ENCODE measurements around the gene CSTPP1. TPM values are rescaled to one million over a fixed set of nuclear protein-coding genes. Genes with fewer than 3 reads are reported as not detected.

Gene CSTPP1
- polyA plus RNA-seq, 1 donor from 2014 or later = 46.4 TPM

- Histone ChIP-seq H3K9ac (ENCODE audit: low read length) (no peak overlapping the region), H4K20me1 (ENCODE audit: insufficient read depth) (no peaks in the 10 kb centered on the region), H3K36me3 (ENCODE audit: insufficient read depth, low read length) (no peaks in the 10 kb centered on the region), H3K4me3 (ENCODE audit: low read length) (no peak overlapping the region), H3K4me2 (ENCODE audit: low read length) (no peak overlapping the region), H3K27ac (ENCODE audit: low read length) (no peak overlapping the region), H3K79me2 (replicated peaks; ENCODE audit: insufficient read depth, low read length) (peaks cover 30% of the 10 kb centered on the region), H3K27me3 (ENCODE audit: insufficient read depth, low read depth, low read length) (no peaks in the 10 kb centered on the region), H3F3A (ENCODE audit: insufficient read depth, low read length, poor library complexity, severe bottlenecking) (no peaks in the 10 kb centered on the region), H2AFZ (ENCODE audit: low read depth, low read length) (no peak overlapping the region), H3K9me3 (ENCODE audit: low read length) (no peaks in the 10 kb centered on the region), H3K9me2 (ENCODE audit: insufficient read depth, low read length) (no peaks in the 10 kb centered on the region)
- TF ChIP-seq RAD21 (conservative IDR thresholded peaks at IDR 0.05) (no peak), EZH2 (IDR thresholded peaks at IDR 0.05; ENCODE audit: borderline replicate concordance, insufficient read depth, low read length, poor library complexity, severe bottlenecking) (no peak), EP300 (conservative IDR thresholded peaks at IDR 0.05; ENCODE audit: poor library complexity, severe bottlenecking) (no peak), POLR2AphosphoS5 (IDR thresholded peaks at IDR 0.05) (no peak), SMC3 (conservative IDR thresholded peaks at IDR 0.05; ENCODE audit: poor library complexity) (no peak), TAF1 (IDR thresholded peaks at IDR 0.05; ENCODE audit: low read depth) (no peak), CTCF (IDR thresholded peaks at IDR 0.05; ENCODE audit: poor library complexity, severe bottlenecking) (no peak), MXI1 (conservative IDR thresholded peaks at IDR 0.05; ENCODE audit: poor library complexity, severe bottlenecking) (no peak), REST (IDR thresholded peaks at IDR 0.05; ENCODE audit: borderline replicate concordance) (no peak)
These were observed 241.8 kb downstream of the CSTPP1 start for GRCh38 chr11:47178316-47178715.

DNA sequence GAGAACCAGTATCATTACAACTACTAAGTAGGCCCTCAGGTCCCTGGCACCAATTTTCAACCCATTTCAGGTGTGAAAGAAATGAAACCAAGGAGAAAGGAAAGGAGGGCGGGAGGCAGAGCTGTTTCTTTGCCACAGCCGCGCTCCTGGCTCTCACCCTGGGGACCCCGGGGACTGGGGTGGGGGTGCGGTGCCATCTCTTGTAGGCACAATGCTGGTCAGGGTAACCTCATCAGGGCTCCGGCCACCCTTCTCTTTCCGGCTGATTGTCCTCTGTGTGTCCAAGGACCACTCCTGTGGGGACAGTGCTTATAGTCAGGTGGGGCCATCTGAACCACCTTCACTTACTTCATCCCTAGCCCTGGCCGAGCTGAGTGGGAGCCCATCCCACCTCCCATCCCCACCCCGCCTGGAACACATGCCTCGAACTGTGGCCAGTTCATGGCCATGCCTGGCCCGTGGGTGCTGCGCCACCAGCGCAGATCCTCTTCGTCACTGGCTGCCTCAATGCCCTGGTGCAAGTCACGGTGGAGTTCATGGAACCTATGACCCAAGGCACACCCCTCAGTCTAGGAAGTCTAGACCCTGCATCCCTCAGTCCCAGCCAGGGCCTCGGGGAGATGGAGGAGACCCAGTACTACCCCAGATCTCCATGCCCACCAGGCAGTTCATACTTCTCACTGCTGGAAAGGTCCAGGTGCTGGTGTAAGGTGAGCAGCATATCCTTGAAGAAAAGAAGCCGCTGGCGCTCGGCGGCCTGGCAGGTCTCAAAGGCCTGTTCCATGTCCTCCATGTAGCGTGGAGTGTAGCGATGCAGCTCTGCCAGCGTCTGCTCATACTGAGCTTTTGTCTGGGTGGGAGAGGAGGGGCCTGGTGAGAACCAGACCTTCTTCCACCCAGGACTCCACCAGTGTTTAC, 242.4 kb downstream of the CSTPP1 start:
- no peaks in the 10 kb centered on the region for H3K9me3 ChIP-seq (ENCODE audit: low read length)
- no peak for TF ChIP-seq POLR2AphosphoS5 (IDR thresholded peaks at IDR 0.05)
- TF ChIP-seq EP300 (conservative IDR thresholded peaks at IDR 0.05; ENCODE audit: poor library complexity, severe bottlenecking) = no peak
- no peak for TF ChIP-seq TAF1 (IDR thresholded peaks at IDR 0.05; ENCODE audit: low read depth)
- no peak for TF ChIP-seq SMC3 (conservative IDR thresholded peaks at IDR 0.05; ENCODE audit: poor library complexity)
- TF ChIP-seq RAD21 (conservative IDR thresholded peaks at IDR 0.05) = no peak
- no peak for TF ChIP-seq CTCF (IDR thresholded peaks at IDR 0.05; ENCODE audit: poor library complexity, severe bottlenecking)
- no peak for TF ChIP-seq MXI1 (conservative IDR thresholded peaks at IDR 0.05; ENCODE audit: poor library complexity, severe bottlenecking)
- no peak for TF ChIP-seq EZH2 (IDR thresholded peaks at IDR 0.05; ENCODE audit: borderline replicate concordance, insufficient read depth, low read length, poor library complexity, severe bottlenecking)
- no peak for TF ChIP-seq REST (IDR thresholded peaks at IDR 0.05; ENCODE audit: borderline replicate concordance)
- no peaks in the 10 kb centered on the region for H3K27me3 ChIP-seq (ENCODE audit: insufficient read depth, low read depth, low read length)
- H4K20me1 ChIP-seq (ENCODE audit: insufficient read depth) = no peaks in the 10 kb centered on the region
- H2AFZ ChIP-seq (ENCODE audit: low read depth, low read length) = no peak overlapping the region
- H3K27ac ChIP-seq (ENCODE audit: low read length) = no peak overlapping the region
- no peak overlapping the region for H3K4me2 ChIP-seq (ENCODE audit: low read length)
- peaks cover 23% of the 10 kb centered on the region for H3K79me2 ChIP-seq (replicated peaks; ENCODE audit: insufficient read depth, low read length)
- no peaks in the 10 kb centered on the region for H3K9me2 ChIP-seq (ENCODE audit: insufficient read depth, low read length)
- no peak overlapping the region for H3K4me3 ChIP-seq (ENCODE audit: low read length)
- no peaks in the 10 kb centered on the region for H3F3A ChIP-seq (ENCODE audit: insufficient read depth, low read length, poor library complexity, severe bottlenecking)
- H3K9ac ChIP-seq (ENCODE audit: low read length) = no peak overlapping the region
- no peaks in the 10 kb centered on the region for H3K36me3 ChIP-seq (ENCODE audit: insufficient read depth, low read length)
